Activated CD4-positive, alpha-beta T cell treated with anti-CD3 and anti-CD28 coated beads, Interleukin-2, amount 50 U/mL, for 1 hour (primary cell): ENCODE data around the gene NDOR1.

ENCODE experiments used
- DNase-seq: peaks from one replicate; pipeline ENCODE4 v3.0.0-alpha.2; 2020

The NDOR1 gene

GRCh38 chr9:137205126-137206069 is at the start of gene NDOR1, which contains the start of gene TMEM203:
Gene NDOR1 (plus strand): TSS chr9:137205700. CDS start chr9:137205778, 78 bp downstream.
Gene TMEM203 (minus strand): TSS chr9:137205648. CDS start chr9:137205414, 234 bp downstream.
- peak; percentile 92 for DNase-seq

GRCh38 chr9:137156567-137157375 is 48.7 kb upstream of the NDOR1 start:
- DNase-seq, result peak; percentile 57

- DNase-seq, result no peak
These were observed 47.7 kb upstream of the NDOR1 start for GRCh38 chr9:137157618-137158415.

DNA sequence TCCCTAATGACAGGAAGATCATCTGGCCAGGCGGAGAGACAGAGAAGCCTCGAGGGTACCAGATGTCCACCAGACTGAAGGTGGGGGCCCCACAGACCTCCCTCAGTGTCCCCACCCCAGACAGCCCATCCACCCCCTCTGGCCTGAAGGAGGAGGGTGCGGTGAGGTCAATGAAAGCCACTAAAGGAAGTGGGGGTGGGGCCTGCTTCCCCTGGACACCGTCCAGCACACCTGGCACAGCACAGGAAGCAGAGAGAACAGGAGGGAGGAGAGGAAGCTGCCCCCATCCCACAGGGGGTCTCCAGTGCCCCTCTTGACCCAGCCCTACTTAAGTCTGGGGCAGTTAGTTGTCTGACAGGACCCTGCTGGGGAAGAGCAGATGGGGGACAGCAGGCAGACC is 46.9 kb upstream of the NDOR1 start:
- no peak for DNase-seq

GRCh38 chr9:137159105-137160053 is 46.1 kb upstream of the NDOR1 start:
- no peak for DNase-seq

- DNase-seq, result no peak
These were observed 45.5 kb upstream of the NDOR1 start for GRCh38 chr9:137160054-137160425.

- no peak for DNase-seq
These were observed 44.6 kb upstream of the NDOR1 start for GRCh38 chr9:137160716-137161557.

- DNase-seq, result no peak
These were observed 43.7 kb upstream of the NDOR1 start for GRCh38 chr9:137161558-137162486.

- DNase-seq, result no peak
These were observed 42.8 kb upstream of the NDOR1 start for GRCh38 chr9:137162505-137163364.

GRCh38 chr9:137163365-137163715 is 42.2 kb upstream of the NDOR1 start:
- no peak for DNase-seq

- no peak for DNase-seq
These were observed 41.7 kb upstream of the NDOR1 start for GRCh38 chr9:137163805-137164204.

- DNase-seq, result no peak
These were observed 40.9 kb upstream of the NDOR1 start for GRCh38 chr9:137164370-137165249.

DNA sequence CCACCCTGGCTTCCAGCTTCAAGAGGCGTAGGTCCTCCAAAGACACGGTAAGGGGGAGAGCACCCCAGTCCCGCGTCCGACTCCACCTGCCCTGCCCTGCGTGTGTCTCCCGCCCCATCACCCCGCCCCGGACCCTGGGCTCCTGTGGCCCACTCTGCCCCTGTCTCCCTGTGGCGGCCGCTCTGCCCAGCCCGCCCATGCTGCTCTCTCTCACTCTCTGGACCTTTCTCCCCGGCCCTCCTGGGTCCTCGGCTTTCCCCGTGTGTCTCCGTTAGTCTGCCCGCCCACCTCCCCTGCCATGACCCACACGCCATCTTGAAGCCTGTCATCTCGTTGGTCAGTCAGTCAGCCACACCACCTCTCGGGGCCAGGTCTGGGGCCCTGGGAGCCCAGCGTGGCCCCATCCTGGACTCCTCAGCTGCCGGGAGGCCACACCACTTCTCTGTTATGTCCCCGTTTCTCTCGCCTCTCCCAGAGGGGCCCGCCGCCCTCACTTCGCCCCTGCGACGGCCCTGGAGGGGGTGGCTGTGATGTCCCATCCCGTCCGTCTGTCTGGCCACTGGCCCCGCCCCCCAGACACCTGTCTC is 40.2 kb upstream of the NDOR1 start:
- no peak for DNase-seq

DNA sequence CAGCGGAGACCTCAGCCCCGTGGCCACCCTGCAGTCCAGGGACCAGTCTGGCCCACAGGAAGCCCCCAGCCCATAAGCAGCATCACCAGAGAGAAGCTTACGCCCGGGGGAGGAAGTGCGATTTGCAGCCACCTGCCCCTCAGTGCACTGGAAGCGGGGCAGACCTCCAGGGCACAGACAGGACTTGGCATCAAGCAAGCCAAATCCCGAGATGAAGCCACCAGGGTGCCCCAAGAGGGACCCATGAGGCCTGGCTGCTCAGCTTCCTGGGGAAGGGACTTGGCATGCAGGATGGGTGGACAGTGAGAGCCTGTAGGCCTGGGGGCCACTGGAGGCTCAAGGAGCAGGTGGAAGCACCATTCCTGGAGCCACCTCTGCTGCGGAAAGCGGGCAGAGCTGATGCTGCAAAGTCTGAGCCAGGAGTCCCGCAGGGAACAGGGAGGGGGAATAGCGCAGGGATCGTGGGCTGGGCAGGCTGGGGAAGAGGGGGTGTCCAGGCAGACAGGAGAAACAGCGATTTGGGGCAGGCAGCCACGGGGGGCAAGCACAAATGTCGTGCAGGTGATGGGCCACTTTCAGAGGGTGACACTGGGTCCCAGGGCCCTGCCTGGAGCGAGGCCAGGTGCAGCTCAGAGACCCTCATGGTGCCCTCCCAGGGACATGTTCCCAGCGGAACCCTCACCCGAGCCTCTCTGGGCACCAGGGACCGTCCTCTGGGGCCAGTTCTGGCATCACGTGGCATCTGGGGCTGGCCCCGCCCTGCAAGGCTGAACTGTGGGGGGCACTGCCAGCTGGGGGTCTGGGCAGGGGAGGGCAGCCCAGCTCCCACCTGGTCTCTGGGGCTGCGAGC is 38.9 kb upstream of the NDOR1 start:
- DNase-seq, result no peak

- no peak for DNase-seq
These were observed 38.2 kb upstream of the NDOR1 start for GRCh38 chr9:137167277-137167746.
